Progenitor cell of endocrine pancreas (in vitro differentiated cells): ENCODE results near the gene UIMC1. TPM values are rescaled to one million over a fixed set of nuclear protein-coding genes. Genes with fewer than 3 reads are reported as not detected.

Source experiments
- DNase-seq: peaks from one replicate; pipeline ENCODE4 v3.0.0; 2021; ENCODE audit warnings: low spot score; ENCODE audit not compliant: unreplicated experiment
- H3K27ac Mint-ChIP-seq: 2 replicates; pipeline ENCODE4 v1.8.0; 2021; ENCODE audit warnings: mild to moderate bottlenecking, moderate library complexity, mixed read lengths
- H3K27me3 Mint-ChIP-seq: 2 replicates; pipeline ENCODE4 v1.8.0; 2021; ENCODE audit warnings: mixed read lengths
- H3K36me3 Mint-ChIP-seq: 2 replicates; pipeline ENCODE4 v1.8.0; 2022; ENCODE audit warnings: mixed read lengths; ENCODE audit not compliant: insufficient read depth
- H3K4me1 Mint-ChIP-seq: 2 replicates; pipeline ENCODE4 v1.8.0; 2021; ENCODE audit warnings: low read depth, mixed read lengths
- H3K4me3 Mint-ChIP-seq: 2 replicates; pipeline ENCODE4 v1.8.0; 2021; ENCODE audit warnings: low read depth, mild to moderate bottlenecking, moderate library complexity, mixed read lengths
- H3K9me3 Mint-ChIP-seq: 2 replicates; pipeline ENCODE4 v1.8.0; 2021; ENCODE audit warnings: low read depth, mixed read lengths
- CTCF ChIP-seq: fragments of 200-600 bp; sonication (generic); IDR thresholded peaks from one replicate; pipeline ENCODE4 v1.5.0; 2021; ENCODE audit warnings: antibody characterized with exemption, mild to moderate bottlenecking; ENCODE audit not compliant: unreplicated experiment
- total RNA-seq: library from RNA; stranded (reverse); gene quantifications from 2 replicates; pipeline ENCODE4 v1.2.1, GENCODE V29; 2021

The UIMC1 gene
- total RNA-seq, 1 donor from 2014 or later, result 47.4 TPM

- DNase-seq, result no peak
- no peaks in the 10 kb centered on the region for H3K9me3 Mint-ChIP-seq
- H3K27me3 Mint-ChIP-seq, result peaks cover 36% of the 10 kb centered on the region
- H3K4me3 Mint-ChIP-seq, result no peak overlapping the region
- TF ChIP-seq CTCF, result no peak
- no peaks in the 10 kb centered on the region for H3K36me3 Mint-ChIP-seq
- no peak overlapping the region for H3K27ac Mint-ChIP-seq
- H3K4me1 Mint-ChIP-seq, result peaks cover 7% of the 10 kb centered on the region
These were observed 126.1 kb downstream of the UIMC1 start for GRCh38 chr5:176880366-176881020.

GRCh38 chr5:176879663-176880361 lies 126.8 kb downstream of the UIMC1 start:
- no peaks in the 10 kb centered on the region for H3K9me3 Mint-ChIP-seq
- H3K4me1 Mint-ChIP-seq, result peaks cover 7% of the 10 kb centered on the region
- H3K27ac Mint-ChIP-seq, result no peak overlapping the region
- no peak overlapping the region for H3K4me3 Mint-ChIP-seq
- no peaks in the 10 kb centered on the region for H3K36me3 Mint-ChIP-seq
- no peak for TF ChIP-seq CTCF
- peaks cover 40% of the 10 kb centered on the region for H3K27me3 Mint-ChIP-seq
- DNase-seq, result no peak

- Mint-ChIP-seq H3K27ac (no peak overlapping the region), H3K36me3 (no peaks in the 10 kb centered on the region), H3K27me3 (peaks cover 34% of the 10 kb centered on the region), H3K9me3 (no peaks in the 10 kb centered on the region), H3K4me1 (no peaks in the 10 kb centered on the region), H3K4me3 (no peak overlapping the region)
- TF ChIP-seq CTCF, result no peak
- DNase-seq, result no peak
These were observed 127.5 kb downstream of the UIMC1 start for GRCh38 chr5:176878906-176879662.

- no peak for DNase-seq
- no peak for TF ChIP-seq CTCF
- H3K4me1 Mint-ChIP-seq, result no peaks in the 10 kb centered on the region
- H3K27me3 Mint-ChIP-seq, result peaks cover 32% of the 10 kb centered on the region
- H3K4me3 Mint-ChIP-seq, result no peak overlapping the region
- H3K27ac Mint-ChIP-seq, result no peak overlapping the region
- H3K36me3 Mint-ChIP-seq, result no peaks in the 10 kb centered on the region
- no peaks in the 10 kb centered on the region for H3K9me3 Mint-ChIP-seq
These were observed 128.1 kb downstream of the UIMC1 start for GRCh38 chr5:176878463-176878862.

- no peaks in the 10 kb centered on the region for H3K36me3 Mint-ChIP-seq
- no peak overlapping the region for H3K27ac Mint-ChIP-seq
- no peak for TF ChIP-seq CTCF
- no peaks in the 10 kb centered on the region for H3K9me3 Mint-ChIP-seq
- H3K4me3 Mint-ChIP-seq, result no peak overlapping the region
- DNase-seq, result no peak
- H3K27me3 Mint-ChIP-seq, result peaks cover 30% of the 10 kb centered on the region
- no peaks in the 10 kb centered on the region for H3K4me1 Mint-ChIP-seq
These were observed 128.7 kb downstream of the UIMC1 start for GRCh38 chr5:176877793-176878331.
